RCC 7860 (cell line): ENCODE data around the gene CYP26A1.
A peak's percentile ranks its signal among the peaks of the same experiment; 100 is the strongest.

ENCODE experiments used
- DNase-seq: peaks from one replicate; pipeline ENCODE4 v3.0.0-alpha.2; 2015; ENCODE audit warnings: low spot score
- FAIRE-seq: peaks from 2 replicates; lab custom pipeline; 2012; peaks lifted over from hg19 to GRCh38; lab: Jason Lieb, UNC

The CYP26A1 gene

GRCh38 chr10:93073539-93074146 lies at the start of gene CYP26A1:
Gene CYP26A1 (plus strand): TSS chr10:93073893. CDS start chr10:93073935, 42 bp downstream.
- FAIRE-seq: no peak
- no peak for DNase-seq

- FAIRE-seq (no peak), DNase-seq (no peak)
Observed at GRCh38 chr10:93026072-93026471, 47.6 kb upstream of the CYP26A1 start.

GRCh38 chr10:93027508-93027907 lies 46.2 kb upstream of the CYP26A1 start:
- DNase-seq (no peak), FAIRE-seq (no peak)

GRCh38 chr10:93028883-93029282 lies 44.8 kb upstream of the CYP26A1 start:
- FAIRE-seq: peak; percentile 23
- no peak for DNase-seq

GRCh38 chr10:93030409-93030808 lies 43.3 kb upstream of the CYP26A1 start:
- DNase-seq (peak; percentile 50), FAIRE-seq (peak; percentile 83)

GRCh38 chr10:93032105-93032808 lies 41.4 kb upstream of the CYP26A1 start:
- no peak for FAIRE-seq

GRCh38 chr10:93032809-93033137 lies 40.9 kb upstream of the CYP26A1 start:
- FAIRE-seq (no peak), DNase-seq (no peak)

More at GRCh38 chr10:93032105-93032808, 41.4 kb upstream of the CYP26A1 start:
- DNase-seq: no peak

- DNase-seq (no peak), FAIRE-seq (no peak)
Observed at GRCh38 chr10:93034426-93034825, 39.3 kb upstream of the CYP26A1 start.

- no peak for FAIRE-seq
Observed at GRCh38 chr10:93039110-93039509, 34.6 kb upstream of the CYP26A1 start.

GRCh38 chr10:93039721-93040120 lies 34.0 kb upstream of the CYP26A1 start:
- no peak for FAIRE-seq

More at GRCh38 chr10:93039110-93039509, 34.6 kb upstream of the CYP26A1 start:
- DNase-seq: no peak

GRCh38 chr10:93054486-93054885 lies 19.2 kb upstream of the CYP26A1 start:
- DNase-seq (no peak), FAIRE-seq (no peak)

More at GRCh38 chr10:93039721-93040120, 34.0 kb upstream of the CYP26A1 start:
- no peak for DNase-seq

GRCh38 chr10:93058139-93058538 lies 15.6 kb upstream of the CYP26A1 start:
- FAIRE-seq (no peak), DNase-seq (no peak)

- DNase-seq: no peak
- no peak for FAIRE-seq
Observed at GRCh38 chr10:93059975-93060886, 13.5 kb upstream of the CYP26A1 start, which contains the start of gene CYP26C1. Gene CYP26C1 (plus strand): TSS chr10:93060798. CDS start chr10:93061264, 466 bp downstream.

GRCh38 chr10:93060887-93061593 lies 12.7 kb upstream of the CYP26A1 start:
- DNase-seq (no peak), FAIRE-seq (no peak)

- FAIRE-seq (no peak), DNase-seq (no peak)
Observed at GRCh38 chr10:93061594-93062513, 11.8 kb upstream of the CYP26A1 start.

- DNase-seq: no peak
Observed at GRCh38 chr10:93062514-93063143, 11.1 kb upstream of the CYP26A1 start.

GRCh38 chr10:93063144-93063976 lies 10.3 kb upstream of the CYP26A1 start:
- FAIRE-seq: no peak
- DNase-seq: no peak

More at GRCh38 chr10:93062514-93063143, 11.1 kb upstream of the CYP26A1 start:
- FAIRE-seq: no peak

GRCh38 chr10:93063977-93064660 lies 9.6 kb upstream of the CYP26A1 start:
- DNase-seq (no peak), FAIRE-seq (no peak)
